HG03457 (cell line): Measurements from ENCODE around the gene PLCXD1.

Experiments
- ATAC-seq: cut with Tn5 transposase; IDR thresholded peaks from one replicate; pipeline ENCODE4 v1.9.1; 2021; ENCODE audit warnings: moderate number of reproducible peaks; ENCODE audit not compliant: unreplicated experiment

The PLCXD1 gene

DNA sequence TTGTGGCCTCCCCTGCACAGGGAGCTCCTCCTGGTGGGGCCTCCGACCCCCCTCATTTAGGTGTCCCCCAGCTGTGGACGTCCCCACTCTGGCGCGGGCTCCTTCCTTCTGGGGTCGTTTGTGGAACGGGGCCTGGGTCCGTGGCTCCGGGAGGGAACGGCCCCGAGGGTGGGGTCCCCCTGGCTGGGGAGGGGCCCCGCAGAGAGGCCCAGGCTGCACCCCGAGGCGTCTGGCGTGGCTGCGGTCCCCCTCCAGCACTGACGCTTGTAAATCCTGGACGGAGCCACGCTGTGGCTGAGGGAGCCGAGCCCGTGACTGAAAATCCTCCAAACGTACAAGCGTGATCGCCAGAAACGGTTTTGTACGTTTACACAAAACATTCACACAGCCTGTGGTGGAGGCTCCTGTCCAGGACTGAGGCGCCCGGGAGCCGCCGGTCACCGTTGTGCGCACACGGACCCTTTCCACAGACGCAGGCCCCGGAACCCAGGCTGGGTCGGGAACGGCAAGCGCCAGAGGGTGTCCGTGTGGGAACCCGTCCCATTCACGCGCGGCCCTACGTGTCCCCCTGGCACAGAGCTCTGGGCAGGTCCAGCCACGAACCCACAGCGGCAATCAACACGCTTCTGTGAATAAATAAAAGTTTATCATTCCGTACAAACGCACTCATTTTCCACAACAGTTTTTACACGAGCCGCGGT lies 52.6 kb downstream of the PLCXD1 start:
- ATAC-seq: no peak

DNA sequence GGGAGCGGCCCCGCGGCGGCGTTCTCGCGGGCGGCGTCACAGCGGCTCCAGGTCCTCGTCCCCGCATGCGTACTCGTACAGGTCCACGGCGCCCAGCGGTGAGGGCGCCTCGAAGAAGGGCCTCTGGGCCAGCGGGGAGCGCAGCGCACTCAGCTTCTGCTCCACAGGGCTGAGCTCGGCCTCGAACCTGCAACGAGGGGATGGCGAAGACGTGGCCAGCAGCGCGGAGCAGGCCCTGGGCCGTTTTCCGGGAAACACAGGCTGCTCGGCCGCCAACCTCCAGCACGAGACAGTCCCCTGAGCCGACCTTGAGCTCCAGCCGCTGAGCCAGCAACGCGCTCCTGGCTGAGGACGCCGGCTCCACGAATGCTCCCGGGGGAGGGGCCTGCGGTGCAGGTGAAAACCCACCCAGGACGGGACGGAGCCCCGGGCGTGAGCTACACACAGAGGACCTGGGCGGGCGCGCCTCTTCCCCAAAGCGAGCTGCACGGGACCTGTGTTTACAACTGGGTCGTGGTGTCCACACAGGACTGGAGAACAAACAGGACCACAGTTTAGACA lies 53.2 kb downstream of the PLCXD1 start:
- no peak for ATAC-seq

DNA sequence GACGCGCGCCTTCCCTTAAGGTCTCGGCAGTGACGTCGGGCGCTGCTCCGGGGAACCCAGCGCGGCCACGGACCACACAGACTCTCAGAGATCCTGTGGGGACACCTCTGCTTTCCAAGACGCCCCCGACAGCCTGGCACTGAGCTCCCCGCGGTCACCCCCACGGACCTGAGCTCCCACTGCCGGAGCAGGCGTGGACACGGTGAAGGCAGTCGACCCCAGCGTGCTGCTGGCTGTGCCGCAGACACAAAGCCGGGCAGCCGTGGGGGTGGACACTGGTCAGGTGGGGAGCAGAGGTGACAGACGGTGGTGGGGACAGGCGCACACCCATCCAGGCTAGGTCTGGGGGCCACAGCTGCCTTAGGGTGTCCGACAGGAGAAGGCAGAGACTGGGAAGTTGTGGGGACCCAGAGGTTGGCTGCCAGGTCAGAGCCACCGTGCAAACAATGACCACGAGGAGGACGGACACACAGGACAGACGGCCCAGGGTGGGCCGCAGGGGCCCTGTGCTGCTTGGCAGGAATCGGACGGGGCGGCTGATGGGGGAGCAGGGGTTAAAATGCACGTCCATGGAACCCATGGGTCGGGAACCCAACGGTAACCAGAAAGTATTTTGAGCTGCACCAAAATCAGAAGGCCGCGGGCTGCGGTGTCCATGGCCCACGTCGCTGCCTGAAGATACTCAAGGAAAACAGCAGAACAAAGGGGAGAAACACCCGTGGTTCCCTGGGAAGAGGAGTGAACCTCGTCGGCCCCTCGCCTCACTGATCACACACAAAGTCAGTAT lies 54.0 kb downstream of the PLCXD1 start:
- ATAC-seq: no peak

DNA sequence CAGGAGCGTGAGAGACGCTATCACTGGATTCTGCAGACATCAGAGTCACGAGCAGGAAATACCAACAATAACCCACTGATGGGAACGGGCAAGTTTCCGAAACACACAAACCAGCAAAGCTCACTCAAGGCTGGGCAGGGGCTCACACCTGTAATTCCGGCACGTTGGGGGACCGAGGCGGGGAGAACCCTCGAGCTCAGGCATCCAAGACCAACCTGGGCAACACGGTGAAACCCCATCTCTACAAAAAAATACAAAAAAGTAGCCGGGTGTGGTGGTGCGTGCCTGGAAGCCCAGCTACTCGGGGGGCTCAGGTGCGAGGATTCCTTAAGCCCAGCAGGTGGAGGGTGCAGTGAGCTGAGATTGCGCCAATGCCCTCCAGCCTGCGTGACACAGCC lies 54.6 kb downstream of the PLCXD1 start:
- ATAC-seq: no peak

DNA sequence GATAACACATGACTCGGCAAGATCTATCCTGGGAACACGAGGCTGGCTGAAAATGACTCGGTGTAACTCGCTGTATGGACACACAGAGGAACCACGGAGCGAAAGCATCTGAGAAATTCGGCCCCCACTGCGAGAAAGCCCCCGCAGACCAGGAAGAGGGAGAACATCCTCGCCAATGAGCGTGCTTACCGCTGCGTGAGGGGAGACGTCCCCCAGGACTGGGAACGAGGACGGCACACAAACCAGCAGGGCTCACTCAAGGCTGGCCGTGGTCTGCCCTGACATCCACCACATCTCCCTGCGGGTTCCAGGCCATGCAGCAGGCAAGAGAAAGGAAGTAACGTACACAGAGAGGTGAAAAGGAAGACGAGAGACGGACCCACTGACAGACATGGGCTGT lies 55.0 kb downstream of the PLCXD1 start:
- ATAC-seq: no peak

DNA sequence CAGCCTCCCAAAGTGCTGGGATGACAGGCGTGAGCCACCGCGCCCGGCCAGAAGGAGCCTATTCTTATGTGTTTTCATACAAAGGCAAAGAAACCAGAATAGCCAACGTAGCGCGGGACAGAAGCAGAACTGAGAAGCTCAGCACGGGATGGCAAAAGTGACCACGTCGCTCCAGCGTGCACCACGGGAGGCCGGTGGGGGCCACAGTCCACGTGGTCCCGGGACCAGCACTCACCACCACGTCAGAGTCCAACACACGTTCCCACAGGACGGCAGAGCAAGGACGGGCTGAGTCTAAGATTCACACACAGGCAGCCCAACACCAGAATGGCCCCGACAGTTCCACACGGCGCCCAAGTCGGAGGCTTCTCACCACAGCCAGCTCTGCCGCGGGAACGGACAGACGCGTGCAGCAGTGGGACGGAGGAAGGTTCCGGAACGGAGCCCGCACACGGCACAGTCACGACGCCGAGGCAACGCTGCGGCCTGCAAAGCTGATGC lies 56.2 kb downstream of the PLCXD1 start:
- ATAC-seq: no peak

DNA sequence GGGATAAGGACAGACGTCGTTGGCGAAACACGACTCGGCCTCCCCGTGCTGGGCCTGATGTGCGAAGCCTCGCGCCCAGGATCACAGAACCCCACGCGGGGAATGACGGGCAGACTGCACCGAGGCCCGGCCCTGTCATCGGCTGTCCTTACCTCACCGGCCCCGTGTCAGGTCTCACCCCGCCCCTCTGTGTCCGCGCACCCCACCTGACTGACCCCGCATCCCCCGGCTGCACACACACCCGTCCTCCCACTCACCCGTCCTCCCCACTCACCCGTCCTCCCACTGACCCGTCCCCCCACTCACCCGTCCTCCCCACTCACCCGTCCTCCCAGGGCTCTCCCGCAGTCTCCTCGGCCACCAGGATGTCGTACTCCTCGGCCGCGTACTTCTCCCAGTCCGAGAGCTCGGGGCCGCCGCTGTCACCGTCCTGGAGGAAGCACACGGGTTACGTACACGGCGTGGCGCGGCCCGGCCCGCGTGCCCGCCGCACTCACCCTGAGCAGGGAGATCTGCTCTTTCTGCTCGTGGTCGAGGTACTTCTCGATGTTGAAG lies 57.2 kb downstream of the PLCXD1 start:
- no peak for ATAC-seq

DNA sequence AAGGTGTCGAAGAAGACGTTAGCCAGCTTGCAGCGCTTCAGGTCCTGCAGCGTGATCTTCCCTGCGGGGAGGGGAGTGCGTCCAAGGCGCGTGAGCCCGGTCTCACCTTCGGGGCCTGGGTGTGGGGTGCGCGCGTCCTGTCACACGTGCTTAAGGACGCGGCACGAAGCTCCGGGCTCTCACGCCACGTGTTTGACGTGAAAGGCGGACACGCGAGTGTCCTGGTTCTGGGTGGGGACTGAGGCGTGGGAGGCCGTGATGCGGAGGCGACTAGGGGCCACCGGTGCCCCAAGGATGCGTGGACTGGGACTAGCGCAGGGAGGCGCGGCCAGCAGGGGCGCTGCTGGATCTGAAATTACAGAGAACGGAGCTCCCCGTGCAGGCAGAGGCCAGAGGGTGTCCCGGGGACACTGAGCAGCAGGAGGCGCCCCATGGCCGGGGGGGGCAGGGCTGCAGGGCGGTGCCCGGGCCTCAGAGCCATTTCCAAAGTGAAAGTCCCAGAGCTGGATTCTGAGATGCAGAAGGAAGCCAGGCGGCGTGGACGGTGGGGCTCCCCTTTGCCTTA lies 57.7 kb downstream of the PLCXD1 start:
- no peak for ATAC-seq

DNA sequence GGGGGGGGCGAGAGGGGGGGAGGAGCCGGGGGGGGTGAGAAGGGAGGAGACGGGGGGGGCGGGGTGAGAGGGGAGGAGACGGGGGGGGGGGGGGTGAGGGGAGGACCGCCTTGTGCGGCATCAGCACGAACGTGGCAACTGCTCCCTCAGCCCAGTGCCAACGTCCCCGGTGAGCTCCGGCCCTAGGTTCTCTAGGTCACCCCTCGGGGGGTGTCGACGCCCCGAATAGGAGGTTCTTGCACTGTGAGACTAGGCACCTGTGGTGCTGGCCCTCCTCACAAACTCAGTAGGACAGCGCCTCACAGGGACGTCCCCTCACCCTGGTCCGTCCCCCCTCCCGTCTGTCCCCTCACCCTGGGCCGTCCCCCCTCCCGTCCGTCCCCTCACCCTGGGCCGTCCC lies 58.9 kb downstream of the PLCXD1 start:
- ATAC-seq: no peak

DNA sequence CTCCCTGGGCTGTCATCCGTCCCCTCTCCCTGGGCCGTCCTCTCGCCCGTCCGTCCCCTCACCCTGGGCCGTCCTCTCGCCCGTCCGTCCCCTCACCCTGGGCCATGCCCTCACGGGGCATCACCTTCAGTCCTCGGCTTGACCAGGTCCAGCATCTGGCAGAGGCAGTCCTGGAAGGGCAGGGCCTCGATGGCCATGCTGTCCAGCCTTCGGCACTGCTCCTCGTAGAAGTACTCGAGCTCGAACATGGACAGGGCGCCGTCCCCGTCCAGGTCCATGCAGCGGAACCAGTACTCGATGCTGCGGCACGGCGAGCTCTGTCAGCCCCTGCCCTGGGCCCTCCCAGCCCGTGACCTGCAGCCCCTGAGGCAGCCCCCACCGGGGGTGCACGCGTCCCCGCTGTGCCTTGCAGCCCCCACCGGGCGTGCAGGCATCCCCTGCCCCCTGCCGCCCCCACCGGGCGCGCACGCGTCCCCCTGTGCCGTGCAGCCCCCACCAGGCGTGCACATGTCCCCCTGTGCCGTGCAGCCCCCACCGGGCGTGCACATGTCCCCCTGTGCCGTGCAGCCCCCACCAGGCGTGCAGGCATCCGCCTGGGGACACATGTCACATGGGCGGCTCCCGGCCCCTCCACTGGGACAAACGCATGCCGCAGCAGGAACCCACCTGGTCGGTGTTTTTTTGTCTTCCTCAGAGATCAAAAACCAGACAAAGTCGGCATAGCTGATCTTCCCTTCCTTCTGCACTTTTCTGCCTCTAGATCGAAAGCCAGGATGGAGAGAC lies 59.7 kb downstream of the PLCXD1 start:
- no peak for ATAC-seq

DNA sequence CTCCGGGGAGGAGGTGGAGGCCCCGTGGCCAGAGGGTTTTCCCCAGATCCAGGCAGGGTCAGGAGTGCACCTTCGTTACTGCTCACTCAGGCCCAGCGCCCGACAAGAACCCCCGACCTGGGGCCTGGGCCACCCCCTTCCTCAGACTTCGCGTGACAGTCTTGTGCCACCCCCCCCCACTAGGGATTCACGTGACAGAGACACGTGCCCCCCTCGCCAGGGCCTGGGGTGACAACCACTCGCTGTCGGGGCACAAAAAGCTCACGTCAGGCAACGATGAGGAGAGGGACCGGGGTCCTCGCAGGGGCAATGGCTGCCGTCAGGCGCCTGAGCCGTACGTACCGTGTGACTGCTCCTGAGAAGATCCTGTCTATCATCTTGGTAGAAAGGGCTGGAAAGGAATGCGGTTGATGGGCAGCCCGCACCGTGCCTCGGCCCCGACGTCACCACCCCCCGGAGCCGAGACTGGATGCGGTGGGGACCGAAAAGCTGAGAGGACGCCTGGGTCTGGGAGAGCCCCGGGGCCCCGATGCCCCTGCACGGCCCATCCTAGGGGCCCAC lies 60.4 kb downstream of the PLCXD1 start:
- ATAC-seq: no peak

DNA sequence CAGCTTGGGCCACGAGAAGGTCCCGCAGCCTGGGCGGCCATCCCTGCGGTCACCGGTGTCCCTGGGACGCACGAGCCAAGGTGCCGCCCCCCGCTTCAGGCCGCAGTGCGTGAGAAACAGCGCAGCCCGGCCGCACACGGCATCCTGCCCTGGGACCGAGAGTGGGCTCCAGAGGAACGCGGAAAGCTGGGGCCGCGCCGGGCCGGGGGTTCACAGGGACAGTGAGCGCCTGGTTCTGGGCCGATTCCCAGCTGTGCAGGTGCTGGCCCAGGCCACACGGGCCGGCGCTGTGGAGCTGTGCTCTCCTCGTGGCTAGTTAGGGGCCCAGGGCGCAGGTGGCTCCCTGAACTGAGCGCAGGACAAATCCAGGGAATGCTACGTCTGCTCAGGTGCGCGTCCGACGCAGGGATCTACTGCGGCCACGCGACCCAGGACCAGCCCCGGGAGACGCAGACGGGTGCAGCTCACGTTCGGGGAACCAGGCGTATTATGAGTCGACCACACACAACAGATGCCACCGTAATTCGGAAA lies 63.3 kb downstream of the PLCXD1 start:
- ATAC-seq: no peak

DNA sequence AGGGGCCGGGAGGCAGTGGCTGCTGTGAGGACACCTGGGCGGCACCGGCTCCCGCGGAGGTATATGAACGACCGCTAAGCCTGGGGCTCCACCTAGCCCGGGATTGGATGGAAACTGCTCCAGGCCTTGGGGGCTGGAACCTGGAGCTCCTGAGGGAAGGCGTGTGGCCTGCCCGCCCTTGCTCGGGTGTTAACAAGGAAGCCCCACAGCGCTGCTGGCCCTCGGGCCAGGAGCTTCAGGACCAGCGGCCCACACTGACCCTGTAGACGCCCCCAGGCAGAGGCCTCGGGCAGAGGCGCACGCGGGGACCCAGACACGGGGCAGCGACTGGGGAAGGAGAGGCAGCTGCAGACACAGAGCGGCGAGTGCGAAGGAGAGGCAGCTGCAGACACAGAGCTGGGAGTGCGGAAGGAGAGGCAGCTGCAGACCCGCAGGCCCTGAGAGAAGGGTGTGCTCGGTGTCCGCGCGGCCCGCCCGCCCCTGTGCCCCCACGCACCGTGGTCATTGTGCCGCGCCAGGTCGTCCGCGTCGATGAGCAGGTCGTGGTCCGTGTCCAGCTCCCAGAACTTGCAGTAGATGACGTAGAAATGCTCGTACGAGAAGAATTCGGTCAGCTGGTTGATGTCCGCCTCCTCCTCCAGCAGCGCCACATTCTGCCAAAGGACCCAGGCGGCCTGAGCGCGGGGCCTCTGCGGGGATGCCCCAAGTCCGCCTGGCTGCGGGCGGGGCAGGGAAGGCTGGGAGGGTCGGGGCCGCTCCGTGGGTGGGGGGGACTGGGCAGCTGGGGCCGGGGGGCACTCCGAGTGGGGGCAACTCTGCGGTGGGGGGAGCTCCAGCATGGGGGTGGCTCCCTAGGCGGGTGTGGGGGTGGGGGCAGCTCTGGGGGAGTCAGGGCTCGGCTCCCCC lies 64.1 kb downstream of the PLCXD1 start:
- ATAC-seq: no peak

DNA sequence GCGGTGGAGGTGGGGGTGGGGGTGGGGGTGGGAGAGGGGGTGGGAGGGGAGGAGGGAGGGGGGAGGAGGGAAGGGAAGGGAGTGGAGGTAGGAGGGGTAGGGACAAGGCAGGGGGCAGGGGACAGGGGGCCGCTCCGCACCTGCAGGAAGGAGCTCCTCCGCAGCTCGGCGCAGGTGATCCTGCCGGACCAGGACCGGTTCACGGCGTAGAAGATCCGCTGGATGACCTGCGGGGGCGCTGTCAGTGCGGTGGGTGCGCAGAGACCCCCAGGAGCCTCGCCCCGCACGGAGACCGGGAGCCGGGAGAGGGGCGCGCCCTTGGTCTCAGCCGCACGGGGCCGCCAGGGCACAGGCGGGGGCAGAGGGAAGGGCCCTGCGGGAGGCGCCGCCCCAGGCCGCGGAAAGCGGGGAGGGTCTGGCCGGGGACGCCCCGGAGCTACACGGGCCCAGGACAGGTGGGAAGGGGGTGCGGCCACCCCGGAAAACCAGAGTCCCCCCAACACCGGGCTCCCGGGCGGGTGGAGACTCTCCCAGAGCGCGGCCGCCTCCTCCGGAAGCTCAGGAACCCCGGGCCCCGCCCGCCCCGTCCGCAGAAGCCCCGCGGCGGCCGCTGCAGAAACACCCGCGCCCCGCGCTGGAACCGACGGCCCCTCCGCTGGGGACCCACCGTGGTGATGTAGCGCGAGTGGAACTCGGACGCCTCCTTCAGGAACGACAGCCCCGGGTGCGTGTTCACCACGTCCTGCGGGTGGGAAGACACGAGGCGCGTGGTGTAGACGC lies 65.0 kb downstream of the PLCXD1 start:
- no peak for ATAC-seq

DNA sequence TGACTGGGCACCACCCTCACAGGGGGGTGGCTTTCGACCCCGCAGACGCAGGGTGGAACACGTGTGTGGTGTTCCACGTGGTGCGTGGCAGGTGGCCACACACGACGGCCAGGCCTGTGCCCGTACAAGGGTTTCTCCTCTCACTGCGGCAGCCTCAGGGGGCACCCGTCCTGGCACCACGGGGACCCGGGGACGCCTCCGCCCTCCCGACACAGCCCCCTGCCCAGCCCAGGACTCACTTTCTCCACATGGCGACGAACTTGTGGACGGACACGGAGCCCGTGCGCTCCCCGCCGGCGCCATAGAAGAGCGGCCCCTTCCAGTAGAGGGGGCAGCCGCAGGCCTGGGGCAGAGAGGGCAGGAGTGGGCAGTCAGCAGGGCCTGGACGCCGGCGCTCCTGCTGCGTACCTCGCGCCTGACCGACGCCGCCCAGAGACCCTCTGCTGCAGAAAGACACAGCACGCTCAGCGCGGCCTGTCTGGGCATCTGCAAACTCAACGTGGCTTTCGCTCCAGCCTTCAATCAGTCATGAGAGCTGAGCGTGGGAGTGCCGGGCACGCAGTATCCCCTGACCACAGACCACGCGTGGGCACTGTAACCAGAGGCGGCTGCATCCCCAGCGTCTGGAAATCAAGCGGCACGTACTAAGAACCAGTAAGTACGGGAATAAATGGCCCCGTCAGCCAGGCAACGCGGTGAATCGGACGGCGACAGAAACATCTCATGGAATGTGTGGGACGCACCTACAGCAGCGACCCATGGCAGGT lies 66.4 kb downstream of the PLCXD1 start:
- no peak for ATAC-seq

DNA sequence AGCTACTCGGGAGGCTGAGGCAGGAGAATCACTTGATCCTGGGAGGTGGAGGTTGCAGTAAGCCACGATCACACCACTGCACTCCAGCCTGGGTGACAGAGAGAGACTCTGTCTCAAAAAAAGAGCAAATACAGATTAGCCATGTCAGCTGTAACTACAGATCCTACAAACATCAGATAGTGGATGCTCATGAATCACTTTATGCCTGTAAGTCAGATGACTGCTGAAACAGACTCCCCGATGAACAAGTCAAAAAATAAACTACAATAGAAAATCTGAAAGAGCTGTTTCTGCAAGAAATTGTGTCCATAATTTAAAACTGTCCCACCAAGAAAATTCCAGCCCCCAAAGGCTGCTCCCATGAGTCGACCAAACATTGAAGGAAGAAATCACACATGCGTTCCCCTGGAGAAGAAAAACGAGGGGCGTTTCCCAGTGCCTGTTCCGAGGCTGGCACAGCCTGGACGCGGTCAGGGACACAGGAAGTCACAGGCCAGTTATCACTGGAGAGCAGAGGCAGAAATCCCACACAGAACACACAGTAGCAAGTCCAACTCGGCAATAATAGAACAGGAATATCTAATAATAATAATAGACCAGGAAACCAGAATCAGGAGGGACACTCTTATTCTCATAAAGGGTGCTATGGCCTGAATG lies 67.4 kb downstream of the PLCXD1 start:
- ATAC-seq: no peak

DNA sequence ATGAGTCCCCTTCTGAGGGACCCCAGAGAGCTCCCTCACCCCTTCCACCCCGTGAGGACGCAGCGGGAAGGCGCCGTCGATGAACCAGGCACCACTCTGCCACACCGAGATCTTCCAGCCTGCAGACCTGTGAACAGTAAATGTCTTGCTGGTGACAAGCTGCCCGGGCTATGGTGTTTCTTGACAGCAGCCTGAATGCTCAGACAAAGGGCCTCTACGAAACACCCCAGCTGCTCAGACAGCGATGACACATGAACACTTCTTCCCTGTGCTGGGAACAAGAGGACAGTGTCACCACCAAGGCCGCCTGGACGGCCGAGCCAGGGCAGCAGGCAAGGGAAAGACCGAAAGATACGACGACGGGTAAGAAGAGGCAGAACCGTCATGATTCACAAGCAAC lies 68.0 kb downstream of the PLCXD1 start:
- no peak for ATAC-seq
